Measurements from ENCODE around the gene HACD4.

DNA sequence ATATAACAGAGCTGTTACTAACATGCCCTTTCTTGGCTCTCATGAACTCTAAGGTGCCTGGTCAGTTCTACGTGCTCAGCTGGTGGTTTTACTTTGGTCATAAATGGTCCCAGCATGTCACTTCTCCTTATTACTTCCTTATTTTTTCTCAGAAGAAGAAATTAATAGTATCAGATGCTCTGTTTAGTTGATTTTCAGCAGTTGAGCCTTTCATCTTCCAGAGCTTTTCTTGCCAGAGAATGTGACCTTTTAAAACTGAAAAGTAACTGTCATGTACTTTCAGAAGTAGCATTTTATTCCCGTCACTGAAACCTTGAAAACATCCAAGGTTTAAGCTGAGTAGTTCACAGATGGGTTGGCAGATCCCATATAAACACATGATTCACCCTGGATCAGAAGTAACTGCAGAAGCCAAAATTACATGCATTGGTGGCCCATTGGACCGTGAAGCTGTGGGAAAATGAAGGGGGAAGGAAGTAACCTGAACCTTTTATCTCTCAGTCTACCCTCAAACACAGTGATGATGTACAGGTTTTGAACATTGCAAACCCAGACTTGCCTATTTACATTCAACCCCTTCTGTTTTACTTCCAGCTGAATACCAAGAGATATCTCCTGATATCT is 50.5 kb downstream of the HACD4 start:
- TF ChIP-seq, protein P1, sequence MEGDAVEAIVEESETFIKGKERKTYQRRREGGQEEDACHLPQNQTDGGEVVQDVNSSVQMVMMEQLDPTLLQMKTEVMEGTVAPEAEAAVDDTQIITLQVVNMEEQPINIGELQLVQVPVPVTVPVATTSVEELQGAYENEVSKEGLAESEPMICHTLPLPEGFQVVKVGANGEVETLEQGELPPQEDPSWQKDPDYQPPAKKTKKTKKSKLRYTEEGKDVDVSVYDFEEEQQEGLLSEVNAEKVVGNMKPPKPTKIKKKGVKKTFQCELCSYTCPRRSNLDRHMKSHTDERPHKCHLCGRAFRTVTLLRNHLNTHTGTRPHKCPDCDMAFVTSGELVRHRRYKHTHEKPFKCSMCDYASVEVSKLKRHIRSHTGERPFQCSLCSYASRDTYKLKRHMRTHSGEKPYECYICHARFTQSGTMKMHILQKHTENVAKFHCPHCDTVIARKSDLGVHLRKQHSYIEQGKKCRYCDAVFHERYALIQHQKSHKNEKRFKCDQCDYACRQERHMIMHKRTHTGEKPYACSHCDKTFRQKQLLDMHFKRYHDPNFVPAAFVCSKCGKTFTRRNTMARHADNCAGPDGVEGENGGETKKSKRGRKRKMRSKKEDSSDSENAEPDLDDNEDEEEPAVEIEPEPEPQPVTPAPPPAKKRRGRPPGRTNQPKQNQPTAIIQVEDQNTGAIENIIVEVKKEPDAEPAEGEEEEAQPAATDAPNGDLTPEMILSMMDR (conservative IDR thresholded peaks at IDR 0.05; ENCODE audit: low read length), result no peak
- TF ChIP-seq EZH2phosphoT487 (IDR thresholded peaks at IDR 0.05; ENCODE audit: borderline replicate concordance, low read depth, low read length), result no peak

All from OCI-LY7 (cell line).